ENCODE results near the gene ETV7.

ETV7 gene

GRCh38 chr6:36358226-36358915 is 29.1 kb downstream of the ETV7 start:
- H3K9ac ChIP-seq (ENCODE audit: low read depth, low read length, poor library complexity, severe bottlenecking): no peak overlapping the region
- no peak overlapping the region for H3K4me2 ChIP-seq (ENCODE audit: low read depth, low read length, poor library complexity, severe bottlenecking)
- H4K20me1 ChIP-seq (ENCODE audit: insufficient read depth, low read length, poor library complexity, severe bottlenecking): no peaks in the 10 kb centered on the region
- TF ChIP-seq EZH2phosphoT487 (IDR thresholded peaks at IDR 0.05; ENCODE audit: borderline replicate concordance) (no peak), CTCF (conservative IDR thresholded peaks at IDR 0.05; ENCODE audit: low read length) (no peak)
- no peaks in the 10 kb centered on the region for H3K36me3 ChIP-seq (ENCODE audit: insufficient read depth, low read length)
- H2AFZ ChIP-seq (ENCODE audit: low read length): peak overlapping the region; percentile 73
- H3F3A ChIP-seq (ENCODE audit: low read depth): no peaks in the 10 kb centered on the region
- no peaks in the 10 kb centered on the region for H3K9me3 ChIP-seq (ENCODE audit: insufficient read depth, low read depth, low read length)
- no peaks in the 10 kb centered on the region for H3K79me2 ChIP-seq (ENCODE audit: insufficient read depth, low read length)
- H3K4me1 ChIP-seq (ENCODE audit: insufficient read depth, low read length, poor library complexity, severe bottlenecking): peaks cover 9% of the 10 kb centered on the region
- H3K4me3 ChIP-seq (ENCODE audit: low read length, poor library complexity, severe bottlenecking): no peak overlapping the region
- no peaks in the 10 kb centered on the region for H3K27me3 ChIP-seq (ENCODE audit: insufficient read depth, low read length, poor library complexity, severe bottlenecking)
- H3K9me2 ChIP-seq (replicated peaks; ENCODE audit: low read depth, low read length): no peaks in the 10 kb centered on the region

- Histone ChIP-seq H3K4me3 (ENCODE audit: low read length, poor library complexity, severe bottlenecking) (no peak overlapping the region), H3F3A (ENCODE audit: low read depth) (no peaks in the 10 kb centered on the region), H3K27me3 (ENCODE audit: insufficient read depth, low read length, poor library complexity, severe bottlenecking) (no peaks in the 10 kb centered on the region), H3K4me1 (ENCODE audit: insufficient read depth, low read length, poor library complexity, severe bottlenecking) (peaks cover 9% of the 10 kb centered on the region), H3K9me2 (replicated peaks; ENCODE audit: low read depth, low read length) (no peaks in the 10 kb centered on the region), H2AFZ (ENCODE audit: low read length) (no peak overlapping the region), H3K4me2 (ENCODE audit: low read depth, low read length, poor library complexity, severe bottlenecking) (no peak overlapping the region), H3K36me3 (ENCODE audit: insufficient read depth, low read length) (no peaks in the 10 kb centered on the region), H4K20me1 (ENCODE audit: insufficient read depth, low read length, poor library complexity, severe bottlenecking) (no peaks in the 10 kb centered on the region), H3K9me3 (ENCODE audit: insufficient read depth, low read depth, low read length) (no peaks in the 10 kb centered on the region), H3K9ac (ENCODE audit: low read depth, low read length, poor library complexity, severe bottlenecking) (no peak overlapping the region), H3K79me2 (ENCODE audit: insufficient read depth, low read length) (no peaks in the 10 kb centered on the region)
- TF ChIP-seq EZH2phosphoT487 (IDR thresholded peaks at IDR 0.05; ENCODE audit: borderline replicate concordance) (no peak), CTCF (conservative IDR thresholded peaks at IDR 0.05; ENCODE audit: low read length) (no peak)
Measured at GRCh38 chr6:36357872-36358225, 29.6 kb downstream of the ETV7 start.

- H3K36me3 ChIP-seq (ENCODE audit: insufficient read depth, low read length): no peaks in the 10 kb centered on the region
- H3K4me1 ChIP-seq (ENCODE audit: insufficient read depth, low read length, poor library complexity, severe bottlenecking): peaks cover 13% of the 10 kb centered on the region
- no peaks in the 10 kb centered on the region for H4K20me1 ChIP-seq (ENCODE audit: insufficient read depth, low read length, poor library complexity, severe bottlenecking)
- TF ChIP-seq CTCF (conservative IDR thresholded peaks at IDR 0.05; ENCODE audit: low read length): no peak
- no peak for TF ChIP-seq EZH2phosphoT487 (IDR thresholded peaks at IDR 0.05; ENCODE audit: borderline replicate concordance)
- H2AFZ ChIP-seq (ENCODE audit: low read length): no peak overlapping the region
- H3K4me3 ChIP-seq (ENCODE audit: low read length, poor library complexity, severe bottlenecking): no peak overlapping the region
- H3K27me3 ChIP-seq (ENCODE audit: insufficient read depth, low read length, poor library complexity, severe bottlenecking): no peaks in the 10 kb centered on the region
- H3K79me2 ChIP-seq (ENCODE audit: insufficient read depth, low read length): no peaks in the 10 kb centered on the region
- H3K9me3 ChIP-seq (ENCODE audit: insufficient read depth, low read depth, low read length): no peaks in the 10 kb centered on the region
- H3K9ac ChIP-seq (ENCODE audit: low read depth, low read length, poor library complexity, severe bottlenecking): no peak overlapping the region
- H3K9me2 ChIP-seq (replicated peaks; ENCODE audit: low read depth, low read length): no peaks in the 10 kb centered on the region
- no peak overlapping the region for H3K4me2 ChIP-seq (ENCODE audit: low read depth, low read length, poor library complexity, severe bottlenecking)
- no peaks in the 10 kb centered on the region for H3F3A ChIP-seq (ENCODE audit: low read depth)
Measured at GRCh38 chr6:36355819-36356218, 31.6 kb downstream of the ETV7 start.

All from Loucy (cell line).